Spleen (tissue), 7 donors: ENCODE data around the gene XYLT1.

Experiments
- CTCF ChIP-seq, 11 experiments: fragments of 200-600 bp in 7 of 11; fragments of 450-650 bp in 4 of 11; sonication (generic) in 4 of 11; IDR thresholded peaks in 8 of 11; conservative IDR thresholded peaks in 3 of 11; 1 replicate in 7 of 11; 2 replicates in 4 of 11; pipeline versions ENCODE4 v1.4.0 to v1.8.0; 2016 to 2021; ENCODE audit warnings: antibody characterized with exemption in 11 of 11, inconsistent platforms in 4 of 11, mild to moderate bottlenecking in 1 of 11
- POLR2AphosphoS5 ChIP-seq, 3 donors: sonication (generic); formaldehyde crosslinking; IDR thresholded peaks; one replicate each; pipeline ENCODE4 v1.5.1; 2017; ENCODE audit warnings: antibody characterized with exemption in 3 of 3
- donor health status: DM: no; HTN: no; CAD: no; lungs with moderate emphysema.
- donor health status: DM: no; HTN: no; CAD: no.
- donor health status: DM: no; HTN: no; CAD: no.

- TF ChIP-seq CTCF (IDR thresholded peaks at IDR 0.05 in 8 of 11, conservative IDR thresholded peaks at IDR 0.05 in 3 of 11) (no peak), POLR2AphosphoS5 (IDR thresholded peaks at IDR 0.05) (no peak)
These were observed 191.8 kb downstream of the XYLT1 start for GRCh38 chr16:17278988-17279387.
